Effector CD8-positive, alpha-beta T cell (primary cell): ENCODE measurements around the gene STPG1.

ENCODE experiments used
- DNase-seq: peaks from one replicate; lab custom pipeline; 2025; lab: John Stamatoyannopoulos, UW

STPG1 gene

DNA sequence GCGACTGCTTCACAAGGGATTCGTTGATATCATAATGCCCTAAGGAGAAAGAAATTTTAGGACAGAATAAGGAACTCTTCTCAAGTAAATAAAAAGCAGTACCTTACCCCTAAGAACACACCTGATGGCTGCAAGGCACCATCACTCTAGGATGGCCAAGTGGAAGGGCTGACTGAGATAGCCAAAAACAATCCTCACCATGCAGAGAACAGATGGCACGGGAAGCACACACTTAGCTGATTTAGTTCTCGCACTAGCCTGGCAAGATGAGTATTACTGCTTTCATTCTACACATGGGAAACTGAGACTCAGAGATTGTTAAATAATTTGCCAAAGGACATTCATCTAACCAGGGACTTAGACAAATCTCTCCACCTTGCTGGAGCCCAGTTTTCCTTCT lies 43.8 kb downstream of the STPG1 start:
- no peak for DNase-seq

DNA sequence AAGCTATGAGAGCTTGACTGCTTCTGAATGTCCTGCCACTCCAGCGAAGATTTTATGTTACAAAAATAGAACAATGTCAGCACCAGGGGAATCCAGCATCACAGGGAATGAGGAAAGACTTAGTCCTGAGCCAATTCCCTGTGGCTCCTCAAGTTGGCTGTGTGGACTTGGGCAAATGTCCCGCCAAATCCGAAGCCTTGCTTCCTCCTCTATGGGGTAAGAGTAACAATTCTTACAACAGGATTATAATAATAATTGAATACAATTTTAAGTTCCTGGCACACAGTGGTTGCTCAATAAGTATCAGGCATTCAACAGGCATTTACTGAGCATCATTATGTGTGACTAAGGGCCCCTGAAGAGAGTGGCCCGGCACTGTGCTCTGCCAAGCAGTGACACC lies 44.4 kb downstream of the STPG1 start:
- DNase-seq: no peak

DNA sequence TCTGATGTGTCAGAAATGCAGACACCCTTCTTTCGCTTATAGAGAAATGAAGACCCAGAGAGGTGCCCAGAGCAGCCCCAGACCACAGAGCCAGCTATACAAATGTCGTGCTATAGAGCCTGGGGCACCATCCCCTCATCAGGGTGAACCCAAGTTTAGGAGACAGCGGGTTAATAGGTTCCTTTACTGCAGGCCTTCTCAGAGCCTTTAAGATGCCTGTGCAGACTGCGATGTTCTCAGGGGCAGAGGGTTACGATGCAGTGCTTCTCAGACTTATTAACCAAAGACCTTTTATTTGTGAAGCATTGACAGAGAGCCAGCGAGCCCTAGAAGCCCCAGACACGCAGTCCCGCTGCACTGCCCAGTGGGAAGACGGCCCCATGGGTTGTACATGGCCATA lies 46.9 kb downstream of the STPG1 start:
- DNase-seq: no peak

DNA sequence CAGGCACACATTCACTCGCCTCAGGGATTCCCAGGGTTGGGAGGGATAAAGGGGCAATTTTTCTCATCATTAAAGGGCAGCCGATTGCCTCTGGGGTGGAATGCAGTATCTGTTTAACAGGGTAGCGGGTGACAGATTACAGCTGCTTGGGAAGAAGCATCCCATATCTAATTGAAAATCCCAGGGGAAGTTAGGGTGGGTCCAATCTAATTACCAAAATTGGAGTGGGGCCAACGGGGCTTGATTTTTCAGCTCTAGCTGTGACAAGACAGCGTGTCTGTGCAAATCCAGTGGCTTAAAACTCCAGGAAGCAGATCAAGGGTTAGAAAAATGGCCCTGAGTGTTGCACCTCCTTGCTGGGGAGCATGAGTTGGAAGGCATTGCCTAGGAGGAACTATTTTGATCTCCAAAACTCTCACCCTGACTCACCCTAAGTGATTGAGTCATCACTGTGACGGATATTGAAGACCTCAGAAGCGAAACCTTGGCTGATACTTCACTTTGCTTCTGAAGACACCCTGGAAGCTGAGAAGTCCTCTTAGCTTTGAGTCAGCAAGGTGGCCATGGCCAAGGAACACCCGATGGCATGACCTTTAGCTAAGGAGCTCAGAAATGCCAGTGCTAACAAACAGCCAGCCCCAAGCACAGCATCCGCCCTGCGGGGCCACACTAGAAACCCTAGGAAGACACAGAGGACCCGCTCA lies 48.5 kb downstream of the STPG1 start:
- no peak for DNase-seq

DNA sequence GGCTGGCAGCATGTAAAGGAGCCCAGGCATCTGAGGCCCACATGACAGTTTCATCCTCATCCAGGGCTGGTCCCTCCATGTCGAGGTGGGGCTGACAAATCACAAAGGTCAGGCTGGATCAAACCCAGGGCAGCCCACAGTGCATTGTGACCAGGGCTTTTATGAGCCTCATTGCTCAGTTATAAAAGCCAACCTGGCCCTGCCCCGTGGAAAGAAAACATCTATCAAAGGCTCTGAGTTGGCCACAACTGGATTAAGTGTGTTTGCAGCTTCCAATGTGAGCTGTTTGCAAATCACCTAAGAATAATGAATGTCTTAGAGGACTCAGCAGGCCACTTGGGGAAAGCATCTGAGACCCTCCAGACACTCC lies 49.0 kb downstream of the STPG1 start:
- DNase-seq: no peak

DNA sequence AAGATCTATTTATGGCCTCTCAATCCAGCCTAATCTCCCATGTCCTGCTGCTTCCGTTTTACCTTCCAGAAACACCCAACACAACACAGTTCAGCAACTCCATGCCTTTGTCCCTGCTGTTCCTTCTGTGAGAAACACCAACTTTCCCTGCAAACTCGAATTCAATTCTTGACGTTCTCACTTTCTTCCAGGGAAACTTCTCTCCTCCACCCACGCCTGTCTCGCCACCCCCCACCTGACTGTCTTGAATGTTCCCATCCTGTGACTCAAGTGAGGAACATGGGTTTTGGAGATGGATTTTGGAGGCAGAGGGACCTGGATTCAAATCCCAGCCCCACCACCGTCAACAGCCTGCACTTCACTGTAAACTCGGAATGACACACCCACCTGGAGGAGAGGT lies 49.6 kb downstream of the STPG1 start:
- DNase-seq: no peak

DNA sequence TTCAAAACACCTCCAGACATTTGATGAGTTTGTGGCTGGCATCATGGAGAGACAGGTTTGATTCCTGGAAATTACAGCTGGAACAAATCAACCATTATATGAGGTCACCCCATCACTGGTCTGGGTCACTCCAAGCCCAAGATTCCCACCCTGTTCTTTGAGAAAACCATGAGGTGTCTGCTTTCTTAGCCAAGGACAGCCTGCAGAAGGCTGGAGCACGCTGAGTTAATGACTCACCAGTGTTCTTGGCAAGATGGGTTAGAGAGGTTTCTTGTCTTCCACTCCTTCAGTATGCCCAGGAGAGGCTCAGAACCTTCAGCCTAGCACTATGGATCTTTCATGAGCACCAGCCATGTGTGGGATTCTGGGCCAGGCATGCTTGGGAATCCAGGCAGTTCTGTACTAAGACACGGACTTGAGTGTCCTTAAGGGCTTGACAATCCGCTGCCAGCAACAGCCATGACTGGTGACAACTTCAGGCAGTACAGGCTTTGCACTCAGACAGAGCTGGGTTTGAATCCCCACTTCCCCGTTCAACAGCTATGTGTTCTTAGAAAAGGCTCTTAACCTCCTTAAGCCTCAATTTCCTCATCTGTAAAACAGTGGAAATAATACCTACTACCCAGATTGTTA lies 50.5 kb downstream of the STPG1 start:
- no peak for DNase-seq

DNA sequence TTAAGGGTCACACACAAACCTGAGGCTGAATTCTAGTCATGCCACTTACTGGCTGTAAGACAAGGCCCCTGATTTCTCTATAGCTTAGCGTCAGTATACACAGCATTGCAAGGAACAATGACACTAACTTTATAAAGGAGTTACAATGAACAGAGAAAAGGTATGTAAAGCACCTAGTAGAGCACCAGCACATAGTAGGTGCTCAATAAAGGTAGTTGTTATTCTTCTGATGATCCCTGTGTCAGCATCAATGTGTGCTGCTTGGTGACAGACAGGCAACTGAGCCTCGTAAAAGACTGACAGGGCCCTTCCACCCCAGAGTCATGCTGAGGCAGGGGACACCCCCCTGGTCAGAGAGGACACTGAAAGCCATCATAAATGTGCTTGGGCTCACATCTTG lies 51.2 kb downstream of the STPG1 start:
- no peak for DNase-seq

DNA sequence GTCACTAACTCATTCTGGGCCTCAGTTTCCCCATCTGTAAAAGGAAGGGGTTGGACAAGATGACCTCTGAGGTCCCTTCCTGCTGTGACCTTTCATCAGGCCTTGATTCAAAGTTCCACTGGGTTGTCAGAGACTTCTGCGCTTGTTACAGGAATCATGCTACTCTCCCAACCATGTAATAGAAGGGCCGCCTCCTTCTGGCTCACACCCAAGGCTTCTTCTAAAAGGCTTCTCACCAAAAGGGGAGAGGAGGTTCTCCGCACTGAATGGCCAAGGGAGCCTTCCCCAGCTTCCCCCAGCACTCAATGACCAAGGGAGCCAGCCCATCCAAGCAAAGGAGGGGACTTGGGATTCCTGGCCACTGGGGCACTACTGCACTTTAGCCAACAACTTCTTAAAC lies 51.8 kb downstream of the STPG1 start:
- no peak for DNase-seq

DNA sequence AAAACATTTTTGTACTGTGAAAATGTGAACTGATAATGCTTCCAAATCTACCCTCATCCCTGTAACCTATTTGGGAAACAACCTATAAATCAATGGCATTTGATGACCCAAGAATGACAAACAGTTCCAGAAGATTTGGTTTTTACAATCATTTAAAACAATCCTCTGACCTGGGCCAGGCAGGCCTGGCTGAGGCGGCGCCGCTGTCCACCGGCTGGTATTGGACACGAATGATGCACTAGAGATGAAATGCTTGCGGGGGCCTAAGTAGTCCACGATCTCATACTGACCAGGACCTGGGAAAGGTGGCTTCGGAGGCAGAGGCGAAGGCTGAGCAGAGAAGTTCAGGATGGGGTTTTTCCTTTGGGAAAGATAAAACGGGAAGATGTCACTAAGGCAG lies 52.9 kb downstream of the STPG1 start:
- no peak for DNase-seq

DNA sequence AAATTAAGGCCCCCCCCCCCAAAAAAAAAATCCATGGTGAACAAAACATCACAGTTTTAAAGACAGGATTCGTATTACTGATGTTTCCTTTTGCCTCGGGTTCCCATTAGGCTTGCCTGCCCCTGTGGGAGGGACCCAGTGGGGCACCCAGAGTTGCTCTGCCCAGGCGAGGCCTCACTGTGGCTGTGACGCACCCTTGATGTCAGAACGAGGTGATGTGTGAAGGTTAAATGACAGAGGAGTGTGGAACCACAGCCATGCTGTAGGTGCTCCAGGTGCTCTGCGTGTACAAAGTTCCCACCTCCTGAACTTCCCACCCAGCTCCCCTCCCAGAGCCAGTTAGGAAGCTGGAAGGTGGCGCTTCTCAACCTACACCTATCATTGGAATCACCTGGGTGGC lies 56.5 kb downstream of the STPG1 start:
- no peak for DNase-seq

DNA sequence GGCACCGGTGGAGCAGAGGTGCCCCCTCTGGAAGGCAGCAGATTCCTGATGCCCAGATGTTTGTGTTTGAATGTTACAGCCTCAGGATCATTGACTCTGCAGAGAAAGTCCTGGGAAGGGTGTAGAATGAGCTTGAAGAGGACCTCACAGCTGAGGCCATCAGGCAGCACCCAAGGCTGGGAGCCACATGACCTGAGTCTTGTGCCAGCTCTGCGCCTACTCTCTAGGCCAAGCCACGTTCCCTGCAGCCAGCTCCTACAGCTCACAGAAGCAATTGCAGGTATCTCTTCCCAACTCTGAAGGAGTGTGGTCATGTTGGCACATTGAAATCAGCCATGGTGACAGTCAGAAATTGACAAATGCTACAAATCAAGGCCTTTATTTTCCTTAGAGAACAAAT lies 58.1 kb downstream of the STPG1 start:
- no peak for DNase-seq

DNA sequence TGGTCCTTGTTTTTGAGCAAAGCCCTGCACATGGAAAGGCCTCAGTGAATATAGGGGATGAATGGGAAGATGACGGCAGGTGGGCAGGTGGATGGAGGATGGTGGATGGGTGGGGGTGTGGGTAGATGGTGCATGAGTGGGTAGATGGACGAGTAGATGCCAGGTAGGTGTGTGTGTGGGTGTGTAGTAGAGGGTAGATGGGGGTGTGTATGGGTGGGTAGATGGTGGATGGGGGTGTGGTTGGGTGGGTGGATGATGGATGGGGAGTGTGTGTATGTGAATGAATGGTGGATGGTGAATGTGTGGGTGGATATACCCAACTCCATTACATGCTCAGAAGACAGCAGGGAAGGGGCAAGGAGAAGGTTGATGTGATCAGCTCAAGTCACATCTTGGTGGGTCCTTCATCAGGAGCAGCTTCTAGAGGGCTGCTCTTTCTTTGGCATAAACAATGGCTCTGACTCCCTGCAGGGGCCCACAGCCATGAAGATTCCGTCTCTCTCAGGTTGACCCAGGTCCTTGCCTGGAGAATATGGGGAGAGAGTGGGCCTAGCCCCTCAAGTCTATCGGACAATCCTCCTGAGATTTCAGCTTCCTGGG lies 60.2 kb downstream of the STPG1 start:
- no peak for DNase-seq

DNA sequence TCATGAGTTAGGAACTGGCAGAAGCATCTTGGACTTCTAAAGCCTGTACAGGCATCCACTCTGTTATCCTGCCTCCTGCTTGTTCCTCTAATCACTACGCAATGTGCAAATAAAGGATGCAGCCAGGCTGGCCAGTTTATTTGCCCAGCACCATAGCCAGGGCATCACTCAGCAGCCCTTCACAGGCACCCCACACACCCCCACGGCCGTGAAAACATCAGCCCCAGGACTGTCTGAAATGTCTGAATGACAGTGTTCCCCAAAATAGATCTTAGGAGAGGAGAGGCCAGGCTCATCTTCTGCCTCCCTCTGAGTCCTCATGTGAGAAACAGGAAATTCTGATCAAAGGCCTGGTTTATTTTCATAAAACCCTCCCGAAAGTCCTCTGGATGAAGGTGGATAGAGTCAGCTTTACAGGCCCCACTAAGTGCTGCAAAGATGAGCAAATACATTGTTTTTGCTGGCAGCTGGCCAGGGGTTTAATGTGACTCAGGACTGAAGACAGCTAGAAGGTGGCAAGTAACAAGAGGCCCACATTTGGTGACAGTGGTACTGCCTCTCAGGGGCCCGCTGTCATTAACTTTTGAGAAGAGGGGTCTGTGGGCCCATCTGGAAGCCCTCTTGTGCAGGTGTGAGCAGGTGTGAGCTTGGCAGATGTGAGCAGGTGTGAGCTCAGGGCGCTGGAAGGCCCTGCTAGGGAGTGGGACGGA lies 61.5 kb downstream of the STPG1 start:
- DNase-seq: no peak

DNA sequence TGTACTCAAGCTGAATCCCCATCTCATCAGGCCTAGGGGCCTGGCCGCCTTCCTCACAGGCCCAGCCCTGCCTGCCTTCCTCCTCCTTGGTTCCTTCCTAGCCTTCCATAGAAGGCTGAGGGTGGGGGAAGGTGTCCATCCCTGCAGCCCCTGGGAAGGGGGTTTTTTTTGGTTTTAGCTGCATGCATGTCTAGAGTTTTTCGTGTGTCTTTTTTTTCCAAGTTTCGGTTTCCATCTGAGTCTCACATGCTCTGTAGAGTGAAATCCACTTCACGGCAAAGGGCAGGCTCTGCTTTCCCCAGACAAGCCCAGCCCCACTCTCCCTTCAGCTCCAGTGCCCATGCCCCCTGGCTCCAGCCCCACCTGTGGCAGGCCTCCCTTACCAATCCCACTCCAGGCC lies 62.3 kb downstream of the STPG1 start:
- DNase-seq: no peak

DNA sequence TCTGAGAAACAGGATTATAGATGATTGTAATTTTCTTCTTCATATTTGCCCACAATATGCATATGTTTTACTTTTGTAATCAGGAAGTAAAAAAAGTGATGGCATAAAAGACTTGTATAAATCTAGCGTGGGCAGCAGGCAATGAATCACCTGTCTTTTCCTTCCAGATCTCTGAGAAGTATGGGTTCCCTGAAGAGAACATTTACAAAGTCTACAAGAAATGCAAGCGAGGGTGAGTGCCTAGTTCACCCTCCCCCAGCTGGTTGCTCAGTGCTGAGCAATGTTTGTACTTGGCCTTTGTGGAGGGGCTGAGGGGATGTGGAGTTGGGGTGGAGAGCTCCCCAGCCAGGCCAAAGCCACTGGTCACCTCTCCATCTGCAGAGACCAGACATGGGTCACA lies 63.7 kb downstream of the STPG1 start:
- DNase-seq: no peak

DNA sequence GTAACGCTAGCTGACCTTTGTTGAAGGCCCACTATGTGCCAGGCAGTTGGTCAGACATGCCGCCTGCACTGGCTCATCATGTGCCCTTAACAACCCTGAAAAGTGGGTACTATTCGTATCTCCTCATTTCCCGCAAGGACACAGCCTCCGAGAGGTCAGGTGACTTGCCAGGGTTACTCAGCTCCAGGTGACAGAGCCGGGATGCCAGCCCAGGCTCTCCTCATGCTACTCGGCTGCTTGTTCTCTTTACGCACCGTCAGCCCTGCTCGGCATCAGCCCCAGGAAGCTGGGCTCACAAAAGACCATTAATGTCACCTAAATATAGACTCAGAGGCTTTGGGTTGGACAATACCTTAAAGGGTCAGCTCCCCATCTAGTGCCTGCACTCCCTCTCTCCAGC lies 65.4 kb downstream of the STPG1 start:
- no peak for DNase-seq

DNA sequence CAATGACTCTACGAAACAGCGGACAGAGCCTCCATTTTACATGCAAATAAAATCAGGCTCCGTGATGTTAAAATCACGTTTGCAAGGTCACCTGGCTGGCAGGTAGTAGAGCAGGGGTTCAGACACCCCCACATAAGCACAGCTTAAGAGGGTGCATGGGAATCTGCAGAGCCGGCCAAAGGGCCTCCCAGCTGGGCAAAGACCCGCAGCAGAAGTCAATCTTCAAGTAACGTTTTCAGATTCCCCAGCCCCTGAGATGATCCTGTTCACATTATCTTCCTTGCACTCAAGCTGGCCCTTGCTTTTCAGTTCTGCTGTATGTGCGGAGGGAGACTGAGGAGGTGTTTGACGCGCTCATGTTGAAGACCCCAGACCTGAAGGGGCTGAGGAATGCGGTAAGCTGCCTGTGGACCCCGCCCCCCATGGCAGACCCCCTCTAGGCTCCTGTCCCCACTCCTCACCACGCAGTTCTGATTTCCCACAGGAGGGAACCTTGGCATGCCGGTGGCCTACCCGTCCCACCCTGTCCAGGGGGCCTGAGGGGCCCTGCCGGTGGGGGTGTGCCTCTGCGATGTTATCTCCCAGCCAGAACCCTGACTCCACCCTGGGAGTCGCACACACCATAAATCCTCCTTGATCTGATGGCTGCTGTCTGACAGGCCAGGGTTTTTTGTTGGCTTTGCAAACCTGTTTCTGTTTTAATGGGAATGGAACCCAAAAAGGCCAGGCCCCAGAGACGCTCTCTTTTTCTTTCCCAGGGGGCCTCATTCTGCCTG lies 66.2 kb downstream of the STPG1 start:
- DNase-seq: no peak

DNA sequence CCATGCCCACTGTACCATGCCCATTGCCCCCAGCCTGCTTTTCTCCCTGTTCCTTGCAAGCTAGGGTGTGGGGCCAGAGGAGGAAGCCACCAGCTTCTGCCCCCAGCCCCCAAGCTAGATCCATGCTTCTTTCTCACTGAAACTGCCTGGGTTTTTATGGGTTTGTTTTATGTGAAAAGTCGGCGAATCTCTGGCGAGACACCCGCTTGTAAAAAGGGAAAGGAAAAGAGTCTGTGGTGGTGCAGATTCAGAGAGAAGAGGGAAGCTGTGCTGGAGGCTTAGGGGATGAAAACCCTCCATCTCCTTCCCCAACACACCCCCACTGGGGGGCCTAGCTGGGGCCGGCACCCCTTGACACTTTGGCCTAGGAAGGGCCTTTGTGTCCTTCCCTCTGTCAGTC lies 68.2 kb downstream of the STPG1 start:
- no peak for DNase-seq

DNA sequence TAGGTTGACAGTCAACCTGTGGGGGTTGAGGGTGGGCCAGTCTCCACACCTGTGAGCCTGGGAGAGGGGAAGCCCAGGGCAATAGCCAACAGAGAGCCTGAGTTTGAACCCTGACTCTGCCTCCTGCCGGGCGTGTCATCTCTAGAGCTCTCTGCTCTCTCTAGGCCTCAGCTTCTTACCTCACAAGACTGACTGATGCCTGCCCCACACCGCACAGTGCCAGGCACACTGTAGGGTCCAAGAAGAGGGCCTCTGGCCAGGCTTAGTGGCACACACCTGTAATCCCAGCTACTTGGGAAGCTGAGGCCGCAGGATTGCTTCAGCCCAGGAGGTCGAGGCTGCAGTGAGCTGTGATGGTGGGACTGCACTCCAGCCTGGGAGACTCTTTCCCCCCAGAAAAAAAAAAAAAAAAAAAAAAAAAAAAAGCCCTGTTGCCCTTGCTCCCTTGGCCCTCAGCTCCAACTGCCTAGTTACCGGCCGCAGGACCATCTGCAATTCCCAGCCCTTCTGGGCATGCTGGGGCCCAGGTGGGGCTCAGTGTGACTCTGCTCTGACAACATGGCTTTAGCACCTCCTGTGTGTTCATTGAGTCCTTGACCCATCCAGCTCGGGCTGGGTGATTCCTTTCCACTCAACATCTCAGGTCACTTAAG lies 69.4 kb downstream of the STPG1 start:
- DNase-seq: no peak

DNA sequence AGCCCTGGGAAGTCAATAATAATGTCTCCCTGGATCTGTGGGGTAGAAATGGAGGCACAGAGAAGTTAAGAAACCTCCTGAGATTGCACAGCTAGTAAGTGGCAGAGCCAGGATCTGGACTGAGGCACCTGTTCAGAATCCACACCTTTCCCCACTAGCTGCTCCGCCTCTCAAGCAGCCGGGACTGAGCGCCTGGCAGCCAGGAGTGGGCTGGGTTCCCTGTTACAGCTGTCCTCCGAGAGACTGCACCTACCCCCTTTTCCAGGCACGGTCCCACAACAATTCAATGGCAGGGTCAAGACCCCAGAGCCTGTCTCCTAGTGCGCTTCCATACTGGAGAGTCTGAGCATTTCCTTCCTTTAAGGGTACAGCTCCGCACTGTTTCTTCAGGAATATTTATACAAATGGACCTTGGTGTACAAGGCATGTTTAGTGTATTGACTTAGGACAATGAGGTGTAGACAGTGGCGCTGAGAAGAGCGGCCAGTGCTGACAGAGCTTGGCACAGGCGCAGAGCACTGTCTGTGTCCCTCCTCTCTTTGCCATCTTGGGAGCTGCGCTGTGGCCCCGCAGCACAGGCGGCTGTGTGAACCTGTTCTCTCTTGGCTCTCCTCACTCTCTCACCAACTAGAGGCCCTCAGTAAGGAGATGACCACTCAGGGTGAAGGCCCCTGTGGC lies 70.0 kb downstream of the STPG1 start:
- no peak for DNase-seq
